CD4-positive, alpha-beta T cell treated with Interleukin-15 for 4 hours (primary cell): ENCODE data around the gene CYP3A5.
"Not testable (repeated sequence)": the region's sequence is repeated elsewhere in the genome, so short reads cannot be mapped to it uniquely, and the experiment has no call there.

Experiments used
- DNase-seq: peaks from one replicate; pipeline ENCODE4 v3.0.0-alpha.2; 2020; ENCODE audit warnings: low spot score

CYP3A5 gene

DNA sequence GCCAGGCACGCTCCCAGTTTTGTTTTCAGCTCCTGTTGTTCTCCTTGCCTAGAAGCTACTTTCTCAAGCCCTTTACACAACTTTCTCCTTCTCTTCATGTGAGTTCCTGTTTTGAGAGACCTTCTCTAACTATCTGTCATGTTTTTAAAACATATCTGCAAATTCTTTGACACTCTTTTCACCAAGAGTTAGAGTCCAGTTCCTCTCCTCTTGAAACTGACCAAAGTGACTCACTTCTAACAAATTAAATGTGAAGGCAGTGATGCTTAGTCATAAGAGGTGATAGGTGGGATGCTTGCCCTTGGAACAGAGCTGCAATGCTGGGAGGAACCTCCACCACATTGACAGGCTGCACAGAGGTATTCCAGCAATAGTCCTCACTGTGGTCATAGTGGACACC, 37.8 kb downstream of the CYP3A5 start:
- no peak for DNase-seq

DNA sequence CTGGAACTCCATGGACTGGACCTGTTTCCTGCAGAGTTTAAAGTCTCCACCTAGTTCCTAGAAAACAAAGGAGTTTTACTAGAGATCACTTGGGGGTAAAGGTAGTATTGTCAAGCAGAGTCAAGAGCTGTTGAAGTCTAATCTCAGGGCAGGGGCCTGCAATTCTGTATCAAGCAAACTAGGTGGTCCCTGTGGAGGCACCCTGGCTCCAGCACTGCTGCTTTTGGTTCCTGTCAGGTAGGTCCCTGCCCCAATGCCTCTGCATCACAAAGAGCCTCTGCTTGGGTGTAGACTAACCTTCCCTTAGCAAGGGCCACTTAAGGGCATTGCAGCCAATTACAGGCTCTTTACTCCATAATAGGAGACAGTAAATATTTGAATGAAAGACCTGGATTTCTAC, 40.5 kb downstream of the CYP3A5 start:
- DNase-seq: no peak

DNA sequence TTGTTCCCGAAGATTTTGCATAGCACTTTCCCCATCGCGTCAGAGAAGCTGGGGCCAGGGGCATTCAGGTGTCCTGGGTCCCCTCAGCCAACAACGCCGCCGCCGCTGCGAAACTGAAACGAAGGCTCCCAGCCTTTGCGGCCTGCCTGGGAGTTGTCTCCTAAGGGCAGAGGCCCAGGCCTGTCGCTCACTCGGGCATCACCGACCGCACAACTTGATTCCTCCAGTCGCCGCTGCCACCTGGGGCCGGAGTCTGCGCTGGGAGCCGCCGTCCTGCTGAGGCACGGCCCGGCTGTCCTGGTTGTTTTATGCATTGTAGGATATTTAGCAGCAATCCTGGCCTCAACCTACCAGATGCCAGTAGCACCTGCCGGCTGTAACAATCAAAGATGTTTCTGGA, 41.1 kb downstream of the CYP3A5 start:
- DNase-seq: no peak

DNA sequence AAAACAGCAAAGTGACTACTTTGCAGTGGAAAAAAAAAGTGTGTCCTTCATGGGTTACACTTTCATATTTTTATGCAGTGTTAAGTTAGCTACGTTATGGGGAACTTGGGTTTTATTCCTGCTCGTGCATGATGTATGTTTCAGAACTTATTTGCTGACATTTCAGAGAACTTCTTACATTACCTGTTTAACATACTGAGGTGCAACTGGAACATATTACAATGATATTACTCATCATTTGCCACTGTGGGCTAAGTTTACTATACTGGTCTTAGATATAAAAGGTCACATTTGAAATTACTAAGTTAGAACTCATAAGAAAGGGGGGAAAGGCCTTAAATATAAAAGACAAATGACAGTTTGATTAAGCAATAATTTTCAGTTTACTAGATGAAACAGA, 42.4 kb downstream of the CYP3A5 start:
- DNase-seq: not testable (repeated sequence)

DNA sequence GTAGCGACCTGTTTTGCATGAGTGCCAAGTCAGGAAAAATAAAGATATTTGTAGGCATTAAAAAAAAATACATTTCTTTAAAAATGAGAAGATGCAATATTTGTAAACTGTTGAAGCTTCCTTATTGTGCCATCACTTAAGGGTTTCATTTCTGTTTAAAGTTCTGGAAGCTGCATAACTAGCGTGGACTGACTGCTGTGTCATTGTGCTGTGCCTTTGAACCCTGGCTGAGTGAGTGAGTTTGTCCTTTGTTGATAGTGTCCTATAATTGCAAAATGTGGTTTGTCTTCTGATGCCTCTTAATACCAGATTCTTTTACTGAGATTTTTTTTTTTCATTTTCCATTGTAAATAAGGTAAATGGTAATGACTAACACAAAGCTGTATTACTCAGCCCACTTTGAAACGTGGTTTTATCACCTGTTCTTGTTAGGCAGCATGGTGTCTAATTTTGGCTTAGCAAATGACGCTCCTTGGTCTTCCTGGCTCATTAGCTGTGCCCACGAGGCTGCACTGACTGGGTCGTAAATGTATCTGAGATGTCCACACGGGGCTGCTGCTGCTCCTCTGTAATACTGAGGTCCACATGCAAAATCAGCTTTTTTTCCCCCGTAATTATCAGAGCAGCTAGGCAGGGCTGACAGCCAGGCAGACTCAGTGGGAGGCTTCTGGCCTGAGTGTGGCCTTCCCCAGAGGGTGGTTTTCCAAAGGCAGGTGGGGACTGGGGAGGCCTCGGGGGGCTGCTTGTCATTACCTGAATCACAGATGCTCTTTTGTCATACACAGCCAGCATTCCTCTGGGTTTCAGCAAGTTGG, 48.3 kb downstream of the CYP3A5 start:
- no peak for DNase-seq

DNA sequence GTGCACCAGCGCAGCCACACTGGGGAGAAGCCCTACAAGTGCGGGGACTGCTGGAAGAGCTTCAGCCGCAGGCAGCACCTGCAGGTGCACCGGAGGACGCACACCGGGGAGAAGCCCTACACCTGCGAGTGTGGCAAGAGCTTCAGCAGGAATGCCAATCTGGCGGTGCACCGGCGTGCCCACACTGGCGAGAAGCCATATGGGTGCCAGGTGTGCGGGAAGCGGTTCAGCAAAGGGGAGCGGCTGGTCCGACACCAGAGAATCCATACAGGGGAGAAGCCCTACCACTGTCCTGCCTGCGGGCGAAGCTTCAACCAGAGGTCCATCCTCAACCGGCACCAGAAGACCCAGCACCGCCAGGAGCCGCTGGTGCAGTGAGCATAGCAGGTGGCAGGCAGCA, 50.2 kb downstream of the CYP3A5 start:
- no peak for DNase-seq

DNA sequence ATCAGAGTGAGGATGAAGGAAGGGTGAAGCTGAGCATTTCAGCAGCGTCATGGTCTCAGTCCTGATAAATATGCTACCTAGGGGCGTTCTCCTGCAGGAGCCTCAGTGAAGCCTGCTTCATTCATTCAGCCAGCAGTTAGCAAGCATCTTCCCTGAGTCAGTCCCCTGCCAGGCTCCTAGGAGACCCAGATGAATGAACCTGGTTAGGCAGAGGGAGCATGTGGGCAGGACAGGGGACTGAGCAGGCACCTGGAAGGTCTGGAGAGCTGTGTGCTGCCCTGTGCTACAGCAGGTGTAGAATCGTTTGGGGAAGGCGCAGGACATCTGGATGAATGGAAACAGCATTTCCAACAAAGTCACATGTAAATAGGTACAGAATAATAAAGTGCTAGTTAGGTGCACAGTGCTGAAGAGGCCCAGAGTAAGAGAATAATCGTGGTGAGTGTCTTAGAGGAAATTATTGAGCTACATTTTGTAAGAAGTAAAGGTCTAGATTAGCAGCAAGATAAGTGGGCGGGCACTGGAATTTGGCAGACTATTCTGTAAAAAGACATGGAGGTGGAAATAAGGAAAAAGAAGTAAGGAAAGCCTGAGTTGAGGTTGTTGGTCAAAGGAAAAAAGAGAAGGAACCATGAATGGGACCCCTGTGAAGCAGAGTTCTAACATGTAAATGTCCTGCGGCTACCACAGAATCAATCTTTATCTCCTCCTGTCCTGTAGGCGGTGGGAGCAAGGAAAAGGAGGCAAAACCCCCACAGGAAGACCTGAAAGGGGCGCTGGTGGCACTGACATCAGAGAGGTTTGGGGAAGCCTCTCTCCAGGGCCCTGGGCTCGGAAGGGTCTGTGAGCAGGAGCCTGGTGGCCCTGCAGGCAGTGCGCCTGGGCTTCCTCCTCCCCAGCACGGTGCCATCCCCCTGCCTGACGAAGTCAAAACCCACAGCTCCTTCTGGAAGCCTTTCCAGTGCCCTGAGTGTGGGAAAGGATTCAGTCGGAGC, 51.0 kb downstream of the CYP3A5 start:
- no peak for DNase-seq

DNA sequence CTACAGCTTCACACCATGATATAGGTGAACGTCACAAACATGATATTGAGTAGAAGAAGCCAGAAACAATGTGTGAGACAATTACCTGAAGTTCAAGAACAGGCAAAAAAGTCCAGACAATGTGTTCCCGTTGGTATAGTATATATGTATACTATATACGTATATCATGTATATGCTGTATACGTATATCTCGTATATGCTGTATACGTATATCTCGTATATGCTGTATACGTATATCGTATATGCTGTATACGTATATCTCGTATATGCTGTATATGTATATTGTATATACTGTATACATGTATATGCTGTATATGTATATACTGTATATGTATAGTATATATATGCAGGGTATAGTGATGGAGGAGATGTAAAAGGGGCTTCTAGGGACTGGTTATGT, 52.3 kb downstream of the CYP3A5 start:
- DNase-seq: no peak

DNA sequence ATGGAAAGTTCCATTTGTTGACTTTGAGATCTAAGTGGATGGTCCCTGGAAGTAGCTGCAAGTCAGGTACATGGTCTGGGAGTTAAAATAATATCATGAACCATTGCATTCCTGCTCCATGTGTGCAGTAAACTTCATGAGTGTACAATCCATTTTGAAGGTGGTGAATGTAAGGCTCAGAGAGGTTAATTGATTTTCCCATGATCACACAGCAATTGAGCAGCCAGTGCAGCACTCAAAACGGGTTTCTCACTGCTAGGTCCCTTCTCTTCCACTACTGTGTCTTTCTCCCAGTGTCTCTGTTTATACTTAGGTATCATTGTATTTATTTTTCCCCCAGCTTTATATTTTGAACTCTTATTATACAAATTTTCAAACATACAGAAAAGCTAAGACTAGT, 53.1 kb downstream of the CYP3A5 start:
- no peak for DNase-seq

DNA sequence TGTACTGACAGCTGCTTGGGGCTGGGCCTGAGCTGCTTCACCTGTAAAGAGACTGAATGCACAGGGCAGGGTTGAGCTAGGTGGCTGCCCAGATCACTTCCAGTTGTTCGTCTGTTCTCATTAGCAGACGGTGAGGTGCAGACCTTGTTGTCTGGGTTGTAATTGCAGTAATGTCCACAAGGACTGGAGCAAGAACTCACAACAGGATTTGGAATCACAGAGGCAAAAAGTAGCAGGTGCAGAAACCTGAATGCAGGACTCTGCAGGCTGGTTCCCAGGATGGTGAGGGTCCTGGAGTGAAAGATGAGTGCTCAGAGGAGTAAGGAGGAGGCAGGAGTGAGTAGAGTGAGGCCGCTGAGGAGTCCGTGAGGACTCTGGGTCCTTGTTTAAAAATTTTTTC, 53.8 kb downstream of the CYP3A5 start:
- DNase-seq: no peak

DNA sequence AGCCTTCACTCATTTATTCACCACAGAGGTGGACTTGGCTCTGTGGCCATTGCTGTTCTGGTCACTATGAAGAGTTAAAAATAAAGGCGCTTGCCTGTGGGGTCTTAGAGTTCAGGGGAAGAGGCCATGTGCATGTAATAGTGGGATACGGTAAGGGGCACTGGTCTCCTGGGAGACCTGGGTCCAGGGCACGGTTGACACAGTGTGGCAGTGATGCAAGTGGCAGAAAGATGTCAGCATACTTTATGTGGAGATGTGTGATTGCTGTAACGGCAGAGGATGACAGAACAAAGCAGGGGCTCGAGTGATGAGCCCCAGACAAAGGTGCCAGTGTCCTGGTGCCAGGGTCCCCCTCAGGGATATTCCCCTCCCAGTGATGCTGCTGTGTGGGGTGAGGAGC, 54.5 kb downstream of the CYP3A5 start:
- no peak for DNase-seq

DNA sequence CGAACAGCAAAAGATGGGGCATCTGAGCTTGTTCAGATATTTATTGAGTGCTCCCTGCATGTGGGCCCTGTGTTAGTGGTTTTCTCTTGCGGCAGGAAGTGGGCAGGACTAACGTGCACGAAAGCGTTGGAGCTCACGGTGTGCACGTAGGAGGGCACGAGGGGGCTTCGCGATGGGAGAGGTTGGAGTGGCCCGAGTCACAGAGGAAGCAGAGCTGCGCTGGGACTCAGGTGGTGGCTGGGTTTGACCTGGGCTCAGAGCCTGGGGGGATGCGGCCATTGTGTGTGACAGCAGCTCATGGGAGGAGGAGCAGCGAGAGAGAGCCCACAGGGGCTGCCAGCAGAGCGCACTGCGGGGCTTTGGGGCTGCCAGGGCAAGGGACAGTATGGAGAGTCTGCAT, 55.3 kb downstream of the CYP3A5 start:
- DNase-seq: peak; percentile 58

DNA sequence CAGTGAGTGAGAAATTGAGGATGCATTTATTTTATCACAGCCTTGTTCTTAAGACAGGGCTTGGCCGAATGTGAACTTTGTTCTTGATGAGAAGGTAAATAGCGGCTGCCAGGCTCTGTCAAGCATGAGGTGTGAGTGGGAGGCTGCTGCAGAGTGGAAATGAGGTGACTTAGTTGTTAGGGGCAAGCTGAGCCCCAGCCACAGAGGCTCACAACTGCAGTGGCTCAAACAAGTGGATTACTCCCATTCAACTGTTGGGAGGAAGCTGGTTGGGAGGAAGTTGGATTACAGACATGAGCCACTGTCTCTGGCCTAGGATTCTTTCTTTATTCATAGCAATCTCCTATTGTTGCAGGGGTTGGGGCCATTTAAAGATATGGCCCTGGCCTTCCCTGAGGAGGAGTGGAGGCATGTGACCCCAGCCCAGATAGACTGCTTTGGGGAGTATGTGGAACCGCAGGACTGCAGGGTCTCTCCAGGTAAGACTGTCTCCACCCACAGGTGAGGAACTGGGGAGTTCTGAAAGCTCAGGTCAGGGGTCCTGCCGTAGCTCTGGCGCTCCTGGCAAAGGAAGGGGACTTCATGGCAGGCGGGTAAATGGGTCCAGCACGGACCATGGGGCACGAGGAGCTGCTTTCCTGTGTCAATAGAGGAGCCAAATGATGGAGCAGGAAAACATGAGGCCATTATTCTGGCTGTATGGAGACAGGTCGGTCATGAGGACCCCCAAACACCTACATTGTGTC, 55.9 kb downstream of the CYP3A5 start:
- no peak for DNase-seq

DNA sequence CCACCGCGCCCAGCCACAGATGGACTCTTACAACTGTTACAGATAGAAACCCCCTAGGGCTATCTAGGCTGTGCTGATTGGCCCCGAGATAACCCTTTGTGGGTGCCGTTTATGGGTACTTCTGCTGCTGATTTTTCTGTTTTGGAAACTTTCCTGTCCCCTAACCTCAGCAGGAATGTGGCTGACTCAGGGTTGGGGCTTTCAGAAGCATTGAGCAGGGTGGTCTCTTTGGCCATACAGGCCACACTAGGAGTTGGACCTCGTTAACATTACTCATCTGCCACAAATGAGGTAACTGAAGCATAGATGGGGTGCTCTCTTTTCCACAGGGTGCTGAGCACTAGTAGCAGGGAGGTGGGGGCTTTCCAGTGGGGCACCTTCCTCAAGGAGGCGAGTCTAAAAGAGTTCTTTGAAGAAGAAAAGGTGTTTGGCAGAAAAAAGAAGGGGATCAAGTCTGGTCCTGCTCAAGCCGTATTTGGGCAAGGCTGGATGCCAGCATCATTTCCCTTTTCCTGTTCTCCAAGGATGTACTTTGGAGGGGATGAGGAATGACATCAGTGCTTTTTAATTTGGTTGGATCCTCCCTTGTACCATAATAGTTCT, 56.6 kb downstream of the CYP3A5 start:
- DNase-seq: no peak

DNA sequence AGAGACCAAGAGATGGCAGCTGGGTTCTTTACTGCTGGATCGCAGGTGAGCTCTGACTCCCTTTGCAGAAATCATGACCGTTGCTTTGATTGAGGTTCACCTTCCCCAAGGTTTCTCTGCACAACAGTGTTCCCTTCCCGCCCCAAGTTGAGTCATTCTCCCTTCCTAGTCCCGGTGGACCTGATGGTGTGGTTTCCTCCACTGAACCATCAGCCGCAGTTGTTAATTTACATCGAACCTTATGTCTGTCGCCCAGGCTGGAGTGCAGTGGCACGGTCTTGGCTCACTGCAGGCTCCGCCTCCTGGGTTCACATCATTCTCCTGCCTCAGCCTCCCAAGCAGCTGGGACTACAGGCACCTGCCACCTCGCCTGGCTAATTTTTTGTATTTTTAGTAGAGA, 57.2 kb downstream of the CYP3A5 start:
- DNase-seq: no peak

DNA sequence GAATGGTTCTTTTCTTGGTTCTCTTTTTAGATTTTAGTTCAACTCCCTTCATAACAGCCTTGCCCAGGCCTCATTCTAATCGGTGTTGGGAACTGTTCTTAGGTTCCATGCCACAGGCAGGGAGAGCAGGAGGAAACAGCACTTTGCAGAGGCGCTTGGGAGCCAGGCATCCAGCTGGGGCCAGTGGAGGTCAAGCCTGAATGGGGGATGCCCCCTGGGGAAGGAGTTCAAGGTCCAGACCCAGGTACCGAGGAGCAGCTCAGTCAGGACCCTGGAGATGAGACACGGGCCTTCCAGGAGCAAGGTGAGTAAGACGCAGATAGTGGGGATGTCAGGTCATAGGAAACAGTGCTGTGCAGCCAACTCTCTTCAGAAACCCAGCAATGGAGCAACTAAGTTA, 58.5 kb downstream of the CYP3A5 start:
- no peak for DNase-seq

DNA sequence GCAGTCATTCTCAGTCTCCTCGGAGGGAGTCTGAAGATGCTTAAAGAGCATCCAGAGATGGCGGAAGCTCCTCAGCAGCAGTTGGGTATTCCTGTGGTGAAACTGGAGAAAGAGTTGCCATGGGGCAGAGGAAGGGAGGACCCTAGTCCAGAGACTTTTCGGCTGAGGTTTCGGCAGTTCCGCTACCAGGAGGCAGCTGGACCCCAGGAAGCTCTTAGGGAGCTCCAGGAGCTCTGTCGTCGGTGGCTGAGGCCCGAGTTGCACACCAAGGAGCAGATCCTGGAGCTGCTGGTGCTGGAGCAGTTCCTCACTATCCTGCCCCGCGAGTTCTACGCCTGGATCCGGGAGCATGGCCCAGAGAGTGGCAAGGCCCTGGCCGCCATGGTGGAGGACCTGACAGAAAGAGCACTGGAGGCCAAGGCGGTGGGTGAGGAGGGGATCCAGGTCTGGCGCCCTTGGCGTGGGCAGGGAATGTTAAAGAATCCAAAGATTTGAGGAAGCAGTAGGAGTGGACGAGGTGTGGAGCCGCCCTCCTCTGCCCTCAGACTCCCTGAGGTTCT, 60.1 kb downstream of the CYP3A5 start:
- DNase-seq: no peak

DNA sequence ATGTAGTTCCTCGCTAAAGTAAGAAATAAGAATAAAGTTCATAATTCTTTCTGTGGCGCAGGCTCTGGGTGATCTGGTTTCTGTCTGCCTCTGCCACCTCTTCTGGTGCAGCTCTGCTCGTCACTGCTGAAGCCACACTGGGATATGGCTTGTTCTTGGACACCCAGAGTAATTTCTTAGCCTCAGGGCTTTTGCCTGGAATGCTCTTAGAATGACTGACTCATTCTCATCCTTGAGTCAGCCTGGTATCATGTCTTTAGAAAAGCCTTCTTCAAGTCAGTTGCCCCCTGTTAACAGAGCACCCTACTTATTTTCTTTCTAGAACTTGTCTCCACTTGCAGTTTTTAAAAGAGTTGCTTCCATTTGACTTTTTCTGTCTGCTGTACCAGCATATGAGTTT, 61.1 kb downstream of the CYP3A5 start:
- no peak for DNase-seq

DNA sequence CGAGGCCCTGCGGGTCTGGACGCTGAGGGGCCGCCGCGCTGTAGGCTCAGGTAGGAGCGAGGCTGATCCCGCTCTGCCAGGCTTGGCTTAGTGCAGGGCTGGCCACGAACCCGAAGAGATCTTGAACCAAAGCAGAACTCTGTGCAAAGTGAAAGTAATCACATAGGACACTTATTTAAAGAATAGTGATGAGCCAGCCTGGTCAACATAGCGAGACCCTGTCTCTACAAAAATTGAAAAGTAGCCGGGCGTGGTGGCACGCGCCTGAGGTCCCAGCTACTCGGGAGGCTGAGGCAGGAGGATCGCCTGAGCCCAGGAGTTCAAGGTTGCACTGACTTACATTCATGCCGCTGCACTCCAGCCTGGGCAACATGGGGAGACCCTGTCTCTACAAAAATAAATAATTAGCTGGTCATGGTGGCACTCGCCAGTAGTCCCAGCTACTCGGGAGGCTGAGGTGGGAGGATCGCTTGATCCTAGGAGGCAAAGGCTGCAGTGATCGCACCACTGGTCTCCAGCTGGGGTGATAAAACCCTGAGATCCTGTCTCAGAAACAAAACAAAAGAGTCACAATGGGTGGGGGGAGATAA, 62.5 kb downstream of the CYP3A5 start:
- DNase-seq: no peak

DNA sequence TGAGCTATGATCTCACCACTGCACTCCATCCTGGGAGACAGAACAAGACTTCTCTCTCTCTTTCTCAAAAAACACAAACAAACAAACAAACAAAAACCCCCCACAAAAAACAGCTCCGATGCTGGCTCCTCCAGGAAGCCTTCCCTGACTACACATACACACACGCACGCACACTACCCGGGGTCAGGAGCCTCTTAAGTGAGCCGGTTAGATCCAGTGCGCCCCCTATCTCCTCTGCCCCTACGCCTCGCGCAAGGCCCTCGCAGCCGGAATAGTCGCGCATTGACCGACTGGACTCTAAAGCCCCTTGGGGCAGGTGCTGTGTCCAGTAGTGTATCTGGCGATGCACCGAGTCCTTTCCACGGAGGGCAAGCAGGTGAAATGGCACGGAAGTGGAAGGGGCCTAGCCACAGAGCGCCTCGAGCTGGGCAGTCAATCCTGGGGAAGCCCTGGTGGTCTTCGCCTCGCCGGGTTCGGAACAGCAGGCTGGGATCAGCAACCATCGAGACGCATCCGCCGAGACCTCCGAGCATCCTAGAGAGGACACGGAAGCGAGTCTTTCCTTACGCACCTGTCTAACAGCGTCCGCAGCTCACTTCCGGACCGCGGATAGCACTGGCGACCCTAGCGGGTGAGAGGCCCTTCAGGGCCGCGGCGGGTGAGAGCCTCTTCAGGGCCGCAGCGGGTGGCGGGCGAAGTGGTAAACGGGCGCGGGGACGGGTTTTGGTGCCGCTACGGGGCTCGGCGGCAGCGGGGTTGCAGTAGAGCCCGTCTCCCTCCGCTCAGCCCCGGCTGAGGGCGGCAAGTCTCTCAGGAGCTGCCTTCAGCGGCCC, 63.2 kb downstream of the CYP3A5 start, which contains the start of gene ZSCAN25:
TSS of gene ZSCAN25 (plus strand) at position 588 of the 833 bp plus-strand sequence. CDS start 2,661 bp downstream, outside the sequence.
- peak; percentile 90 for DNase-seq
